Tibial nerve (tissue), 4 donors: ENCODE data around the gene TMEM192.
"Not testable (repeated sequence)": the region's sequence is repeated elsewhere in the genome, so short reads cannot be mapped to it uniquely, and the experiment has no call there.

ENCODE experiments used
- CTCF ChIP-seq, 5 experiments: fragments of 200-600 bp in 3 of 5; fragments of 450-650 bp in 2 of 5; sonication (generic) in 3 of 5; IDR thresholded peaks; one replicate each; pipeline ENCODE4 v1.5.1; 2016 to 2019; ENCODE audit warnings: antibody characterized with exemption in 5 of 5, mild to moderate bottlenecking in 3 of 5, moderate library complexity in 2 of 5
- EP300 ChIP-seq, 2 donors: sonication (generic); formaldehyde crosslinking; IDR thresholded peaks; one replicate each; pipeline ENCODE4 v1.6.1; 2017; ENCODE audit warnings: antibody characterized with exemption in 2 of 2, mild to moderate bottlenecking in 1 of 2
- POLR2A ChIP-seq, 2 donors: fragments of 450-650 bp; IDR thresholded peaks; one replicate each; pipeline ENCODE4 v1.6.1; 2017; ENCODE audit warnings: antibody characterized with exemption in 2 of 2, mild to moderate bottlenecking in 2 of 2, moderate library complexity in 2 of 2

- TF ChIP-seq CTCF, EP300, POLR2A (IDR thresholded peaks at IDR 0.05): not testable (repeated sequence)
These were observed 27.9 kb downstream of the TMEM192 start for GRCh38 chr4:165084787-165085186.
